BE2C (cell line): ENCODE results near the gene PPARG.

Experiments used
- DNase-seq: peaks from one replicate; pipeline ENCODE4 v3.0.0-alpha.2; 2020
- H3K27me3 ChIP-seq: fragments of 250-450 bp; sonication (Bioruptor Pico); 2 replicates; pipeline ENCODE4 v1.5.1; 2020; ENCODE audit warnings: mild to moderate bottlenecking
- H3K36me3 ChIP-seq: fragments of 250-450 bp; sonication (Bioruptor Pico); 2 replicates; pipeline ENCODE4 v1.5.1; 2020; ENCODE audit warnings: mild to moderate bottlenecking
- H3K4me1 ChIP-seq: fragments of 250-450 bp; sonication (Bioruptor Pico); 2 replicates; pipeline ENCODE4 v1.5.1; 2020
- H3K4me3 ChIP-seq: 2 replicates; pipeline ENCODE4 v1.5.1; 2011; ENCODE audit warnings: low read depth, low read length
- H3K9me3 ChIP-seq: fragments of 250-450 bp; sonication (Bioruptor Pico); 2 replicates; pipeline ENCODE4 v1.5.1; 2020
- CTCF ChIP-seq: IDR thresholded peaks from 2 replicates; pipeline ENCODE4 v1.5.1; 2012; ENCODE audit warnings: mild to moderate bottlenecking, low read depth, low read length

The PPARG gene

DNA sequence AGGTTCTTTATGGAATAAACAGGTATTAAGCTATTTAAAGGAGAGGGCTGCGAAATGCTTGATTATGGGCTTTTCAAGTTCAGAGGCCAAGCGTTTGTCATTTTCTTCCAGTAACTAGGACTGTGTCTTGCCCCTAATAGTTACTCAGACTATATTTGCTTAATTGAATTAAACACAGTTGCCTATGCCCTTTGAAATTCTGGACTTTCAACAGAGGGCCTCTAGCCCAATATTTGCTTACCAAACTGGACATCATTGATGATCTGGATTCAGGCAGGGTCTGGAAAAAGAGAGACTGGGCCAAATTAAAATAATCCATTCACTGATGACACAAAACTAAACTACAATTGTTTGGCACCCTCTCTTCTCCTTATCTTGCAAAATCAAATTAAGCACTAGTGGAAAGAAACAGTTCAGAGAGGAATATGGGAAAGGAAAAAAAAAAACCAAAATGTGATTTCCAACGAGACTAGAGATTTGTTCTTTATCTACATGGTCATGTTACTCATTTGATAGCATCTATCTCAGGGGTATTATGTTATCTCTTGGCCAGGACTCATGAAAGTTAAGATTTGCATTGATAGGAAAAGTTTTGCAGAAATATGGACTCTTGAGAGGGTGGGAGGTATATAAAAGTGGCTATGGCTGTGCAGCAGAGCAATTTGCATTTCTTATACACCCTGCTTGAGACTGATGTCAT lies 120.3 kb downstream of the PPARG start:
- TF ChIP-seq CTCF, result no peak

DNA sequence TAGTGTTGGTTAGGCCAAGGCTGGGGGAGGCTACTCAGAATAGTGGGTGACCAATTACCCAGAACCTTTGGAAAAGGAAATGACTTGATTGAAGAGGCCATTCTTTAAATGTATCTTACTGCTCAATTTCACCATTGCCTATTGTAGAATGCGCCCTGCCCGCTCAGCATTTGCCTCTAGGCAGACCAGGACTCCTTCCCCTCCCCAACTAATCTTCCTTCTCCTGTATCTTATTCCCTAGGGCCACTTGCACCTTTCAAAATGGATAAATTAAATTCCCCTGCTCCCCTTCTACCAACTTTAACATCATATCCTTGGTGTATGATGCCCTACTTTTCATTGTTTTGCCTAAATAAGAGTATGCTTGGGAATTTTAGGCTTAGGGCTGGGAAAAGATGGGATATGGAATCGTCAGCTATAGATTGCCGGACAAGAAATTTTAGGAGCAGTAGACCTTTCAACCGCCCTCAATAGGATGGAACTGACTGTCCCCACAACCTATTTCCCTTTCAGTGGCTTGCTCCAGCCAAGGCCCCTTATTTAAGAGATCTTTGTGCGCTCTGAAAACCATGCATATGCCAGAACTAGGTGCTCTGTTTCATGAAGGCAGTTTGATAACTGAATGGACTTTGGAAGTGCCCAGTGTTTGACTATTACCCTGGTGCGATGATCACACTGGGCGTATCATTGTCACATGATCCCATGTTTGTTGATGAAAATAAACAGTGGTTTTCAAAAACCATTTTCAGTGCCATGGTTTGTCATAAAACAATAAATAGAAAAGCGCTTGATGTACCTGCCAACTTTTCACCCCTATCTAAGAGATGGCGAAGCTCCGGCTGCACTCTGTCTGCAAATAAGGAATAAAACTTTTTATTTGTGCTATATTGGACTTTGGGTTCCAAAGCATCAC lies 121.1 kb downstream of the PPARG start:
- no peaks in the 10 kb centered on the region for H3K4me1 ChIP-seq
- DNase-seq, result no peak
- TF ChIP-seq CTCF, result no peak
- no peaks in the 10 kb centered on the region for H3K36me3 ChIP-seq
- H3K4me3 ChIP-seq, result no peak overlapping the region
- no peaks in the 10 kb centered on the region for H3K9me3 ChIP-seq
- no peaks in the 10 kb centered on the region for H3K27me3 ChIP-seq

More for the DNA sequence above, 120.3 kb downstream of the PPARG start:
- no peak for DNase-seq
- Histone ChIP-seq H3K27me3 (no peaks in the 10 kb centered on the region), H3K36me3 (no peaks in the 10 kb centered on the region), H3K4me1 (no peaks in the 10 kb centered on the region), H3K9me3 (no peaks in the 10 kb centered on the region), H3K4me3 (no peak overlapping the region)

DNA sequence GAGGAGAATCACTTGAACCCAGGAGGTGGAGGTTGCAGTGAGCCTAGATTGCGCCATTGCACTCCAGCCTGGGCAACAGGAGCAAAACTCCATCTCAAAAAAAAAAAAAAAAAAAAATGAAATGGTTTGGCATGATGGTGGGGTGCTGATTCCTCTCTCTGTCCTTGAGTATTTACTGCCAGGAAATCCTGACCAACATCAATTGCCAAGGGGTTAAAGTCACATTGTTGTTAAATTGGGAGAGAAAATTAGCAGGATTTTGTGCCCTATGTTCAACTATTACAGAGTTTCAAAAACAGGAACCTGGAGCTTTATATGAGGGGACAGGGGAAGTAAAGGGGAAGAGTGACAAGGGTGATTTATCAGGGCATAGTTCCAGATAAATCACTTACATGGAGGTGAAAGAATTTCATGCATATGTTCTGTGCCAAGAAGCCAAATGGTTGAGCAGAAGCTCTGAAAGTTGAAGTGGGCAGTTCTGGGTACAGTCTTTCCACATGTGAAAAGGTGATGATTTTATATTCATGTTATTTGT lies 124.9 kb downstream of the PPARG start:
- no peak for TF ChIP-seq CTCF
- DNase-seq, result no peak
- no peak overlapping the region for H3K4me3 ChIP-seq

DNA sequence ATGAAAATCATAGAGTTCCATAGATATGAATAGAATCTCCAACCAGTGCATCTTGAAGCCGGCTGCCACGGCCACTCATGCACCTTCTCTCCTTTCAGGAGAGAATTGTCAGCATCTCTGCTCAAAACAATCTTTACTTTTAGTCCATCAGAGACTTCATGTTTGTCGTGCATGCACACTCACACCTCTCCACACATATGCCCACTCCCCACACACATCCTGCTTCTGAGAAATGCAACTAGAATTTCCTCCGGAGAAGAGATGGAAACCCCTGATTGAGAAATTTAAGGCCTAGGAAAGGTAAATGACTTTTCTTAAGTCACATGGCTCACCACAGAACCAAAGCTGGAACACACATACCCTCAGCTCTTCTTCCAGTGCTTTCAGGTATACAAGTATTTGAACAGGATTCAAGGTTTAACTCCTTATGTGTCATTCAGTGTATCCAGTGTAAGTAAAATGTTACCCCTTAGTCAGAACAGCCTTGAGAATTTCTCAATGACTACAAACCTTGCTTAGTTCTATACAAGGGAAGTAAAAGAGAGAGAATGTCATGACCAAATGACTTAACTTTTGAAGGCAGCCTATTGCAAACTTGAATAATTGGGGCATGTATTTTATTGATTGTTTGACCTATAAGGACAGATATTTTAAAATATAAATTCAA lies 126.3 kb downstream of the PPARG start:
- TF ChIP-seq CTCF, result no peak
- no peaks in the 10 kb centered on the region for H3K4me1 ChIP-seq
- H3K4me3 ChIP-seq, result no peak overlapping the region
- DNase-seq, result no peak
- H3K36me3 ChIP-seq, result no peaks in the 10 kb centered on the region
- no peaks in the 10 kb centered on the region for H3K27me3 ChIP-seq
- no peaks in the 10 kb centered on the region for H3K9me3 ChIP-seq

More for the DNA sequence above, 124.9 kb downstream of the PPARG start:
- Histone ChIP-seq H3K9me3 (no peaks in the 10 kb centered on the region), H3K4me1 (no peaks in the 10 kb centered on the region), H3K36me3 (no peaks in the 10 kb centered on the region), H3K27me3 (no peaks in the 10 kb centered on the region)

- Histone ChIP-seq H3K4me1 (no peaks in the 10 kb centered on the region), H3K27me3 (no peaks in the 10 kb centered on the region), H3K9me3 (no peaks in the 10 kb centered on the region), H3K4me3 (no peak overlapping the region), H3K36me3 (no peaks in the 10 kb centered on the region)
- no peak for DNase-seq
- TF ChIP-seq CTCF, result no peak
Measured at GRCh38 chr3:12416731-12417130, 127.9 kb downstream of the PPARG start.
